Measurements from ENCODE around the gene PTPRM.

PTPRM gene

GRCh38 chr18:7626922-7627440, 59.9 kb downstream of the PTPRM start:
- Histone ChIP-seq H3K36me3 (ENCODE audit: control insufficient read depth, insufficient read depth, low read length) (no peaks in the 10 kb centered on the region), H3K4me3 (ENCODE audit: extremely low read depth, insufficient read depth, low read length, poor library complexity, severe bottlenecking) (no peak overlapping the region), H3K27ac (ENCODE audit: low read depth, low read length, severe bottlenecking) (no peak overlapping the region), H3K9me3 (ENCODE audit: control insufficient read depth, low read length) (no peaks in the 10 kb centered on the region), H3K4me1 (ENCODE audit: control insufficient read depth, insufficient read depth, low read length, poor library complexity, severe bottlenecking) (peaks cover 24% of the 10 kb centered on the region)
- WGBS, 2 experiments (ENCODE audit: insufficient coverage in 2 of 2) = 77 to 83% methylated on average over 3 to 4 of the region's 5 CpGs

DNA sequence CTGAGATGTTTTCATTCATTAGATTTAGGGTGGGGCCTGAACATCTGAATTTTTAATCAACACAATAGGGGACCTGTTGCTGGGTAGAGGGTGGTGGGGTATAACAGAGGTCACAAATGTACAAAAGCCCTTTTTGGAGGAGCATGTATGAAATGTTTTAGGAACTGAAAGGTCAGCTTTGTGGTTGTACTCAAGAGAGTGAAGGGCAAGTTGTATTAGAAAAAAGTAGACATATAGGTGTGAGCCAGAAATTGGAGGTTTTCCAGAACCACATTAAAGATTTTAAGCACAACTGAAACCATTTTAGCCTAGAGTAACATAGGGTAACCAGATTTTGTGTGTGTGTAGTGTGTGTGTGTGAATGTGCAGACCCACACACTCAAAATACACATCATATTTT, 62.3 kb downstream of the PTPRM start:
- H3K4me3 ChIP-seq (ENCODE audit: extremely low read depth, insufficient read depth, low read length, poor library complexity, severe bottlenecking) = no peak overlapping the region
- H3K27ac ChIP-seq (ENCODE audit: low read depth, low read length, severe bottlenecking) = no peak overlapping the region
- H3K9me3 ChIP-seq (ENCODE audit: control insufficient read depth, low read length) = no peaks in the 10 kb centered on the region
- H3K4me1 ChIP-seq (ENCODE audit: control insufficient read depth, insufficient read depth, low read length, poor library complexity, severe bottlenecking) = peaks cover 24% of the 10 kb centered on the region
- H3K36me3 ChIP-seq (ENCODE audit: control insufficient read depth, insufficient read depth, low read length) = no peaks in the 10 kb centered on the region

DNA sequence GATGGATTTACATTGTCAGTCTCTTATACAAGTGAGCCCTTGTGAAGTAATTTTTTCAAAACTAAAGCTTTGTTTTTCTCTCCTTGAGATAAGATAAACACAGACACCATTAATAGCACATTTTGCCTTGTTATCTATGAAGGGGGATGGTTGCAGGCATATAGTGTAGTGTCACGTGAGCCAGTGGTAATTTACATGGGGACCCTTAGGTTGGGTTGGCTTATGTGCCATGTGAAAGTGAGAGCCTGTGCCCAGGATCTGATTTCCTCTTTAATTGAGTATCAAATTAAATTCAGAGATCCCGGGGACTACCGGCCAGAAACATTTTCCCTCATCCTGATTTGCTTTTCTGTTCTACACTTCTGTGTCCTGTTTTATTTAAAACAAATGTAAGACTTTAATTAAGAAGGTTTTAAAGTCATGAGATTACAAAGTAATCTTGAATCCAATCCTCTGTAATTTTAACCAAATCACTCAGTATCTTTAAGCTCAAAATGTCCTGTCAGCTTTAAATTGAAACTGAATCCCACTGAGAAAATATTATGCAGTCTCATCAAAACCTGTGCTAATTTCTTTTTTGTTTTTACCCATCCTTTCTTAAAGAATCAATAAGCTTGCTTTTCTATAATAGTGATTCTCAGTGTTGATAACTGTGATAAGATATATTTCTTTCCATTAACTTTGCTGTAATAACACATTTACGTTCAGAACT, 63.8 kb downstream of the PTPRM start:
- Histone ChIP-seq H3K36me3 (ENCODE audit: control insufficient read depth, insufficient read depth, low read length) (no peaks in the 10 kb centered on the region), H3K4me1 (ENCODE audit: control insufficient read depth, insufficient read depth, low read length, poor library complexity, severe bottlenecking) (peaks cover 24% of the 10 kb centered on the region), H3K4me3 (ENCODE audit: extremely low read depth, insufficient read depth, low read length, poor library complexity, severe bottlenecking) (no peak overlapping the region), H3K9me3 (ENCODE audit: control insufficient read depth, low read length) (no peaks in the 10 kb centered on the region), H3K27ac (ENCODE audit: low read depth, low read length, severe bottlenecking) (no peak overlapping the region)
- no CpG with 5 or more reads among the region's 4 CpGs for WGBS, 2 experiments (ENCODE audit: insufficient coverage in 2 of 2)

- H3K4me1 ChIP-seq (ENCODE audit: control insufficient read depth, insufficient read depth, low read length, poor library complexity, severe bottlenecking) = peaks cover 14% of the 10 kb centered on the region
- H3K36me3 ChIP-seq (ENCODE audit: control insufficient read depth, insufficient read depth, low read length) = no peaks in the 10 kb centered on the region
These were observed 65.3 kb downstream of the PTPRM start for GRCh38 chr18:7632152-7633098.

DNA sequence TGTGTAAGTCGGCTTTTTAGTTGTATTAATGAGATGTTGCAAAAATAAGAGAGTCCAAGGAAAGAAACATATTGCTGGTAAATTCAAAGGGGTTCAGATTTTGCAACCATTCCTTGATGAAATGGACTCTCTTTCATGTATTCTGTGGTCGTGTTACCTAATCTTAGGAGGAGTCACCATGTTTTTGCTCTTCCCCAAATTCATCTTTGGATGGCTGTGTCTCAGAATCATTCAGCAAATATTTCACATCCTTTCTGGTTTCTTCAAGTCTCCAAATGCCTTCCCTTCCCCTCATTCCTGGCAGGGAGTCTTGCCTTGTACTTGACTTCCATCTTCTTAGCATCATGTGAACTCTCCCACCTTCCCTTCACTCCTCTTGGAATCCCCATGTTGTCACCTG, 66.1 kb downstream of the PTPRM start:
- H3K9me3 ChIP-seq (ENCODE audit: control insufficient read depth, low read length) = no peaks in the 10 kb centered on the region
- no peak overlapping the region for H3K27ac ChIP-seq (ENCODE audit: low read depth, low read length, severe bottlenecking)
- no peaks in the 10 kb centered on the region for H3K36me3 ChIP-seq (ENCODE audit: control insufficient read depth, insufficient read depth, low read length)
- peaks cover 8% of the 10 kb centered on the region for H3K4me1 ChIP-seq (ENCODE audit: control insufficient read depth, insufficient read depth, low read length, poor library complexity, severe bottlenecking)
- no peak overlapping the region for H3K4me3 ChIP-seq (ENCODE audit: extremely low read depth, insufficient read depth, low read length, poor library complexity, severe bottlenecking)
- WGBS, 2 experiments (ENCODE audit: insufficient coverage in 2 of 2) = 85 to 93% methylated on average over 2 of the region's 2 CpGs

More at GRCh38 chr18:7632152-7633098, 65.3 kb downstream of the PTPRM start:
- WGBS, 2 experiments (ENCODE audit: insufficient coverage in 2 of 2) = 95 to 100% methylated on average over 5 to 6 of the region's 6 CpGs
- Histone ChIP-seq H3K27ac (ENCODE audit: low read depth, low read length, severe bottlenecking) (no peak overlapping the region), H3K9me3 (ENCODE audit: control insufficient read depth, low read length) (no peaks in the 10 kb centered on the region), H3K4me3 (ENCODE audit: extremely low read depth, insufficient read depth, low read length, poor library complexity, severe bottlenecking) (no peak overlapping the region)

GRCh38 chr18:7635948-7636347, 68.8 kb downstream of the PTPRM start:
- H3K9me3 ChIP-seq (ENCODE audit: control insufficient read depth, low read length) = no peaks in the 10 kb centered on the region
- no peaks in the 10 kb centered on the region for H3K36me3 ChIP-seq (ENCODE audit: control insufficient read depth, insufficient read depth, low read length)
- peaks cover under 1% of the 10 kb centered on the region for H3K4me1 ChIP-seq (ENCODE audit: control insufficient read depth, insufficient read depth, low read length, poor library complexity, severe bottlenecking)
- H3K27ac ChIP-seq (ENCODE audit: low read depth, low read length, severe bottlenecking) = no peak overlapping the region
- no peak overlapping the region for H3K4me3 ChIP-seq (ENCODE audit: extremely low read depth, insufficient read depth, low read length, poor library complexity, severe bottlenecking)
- WGBS, 2 experiments (ENCODE audit: insufficient coverage in 2 of 2) = 91 to 92% methylated on average over 1 of the region's 1 CpG

DNA sequence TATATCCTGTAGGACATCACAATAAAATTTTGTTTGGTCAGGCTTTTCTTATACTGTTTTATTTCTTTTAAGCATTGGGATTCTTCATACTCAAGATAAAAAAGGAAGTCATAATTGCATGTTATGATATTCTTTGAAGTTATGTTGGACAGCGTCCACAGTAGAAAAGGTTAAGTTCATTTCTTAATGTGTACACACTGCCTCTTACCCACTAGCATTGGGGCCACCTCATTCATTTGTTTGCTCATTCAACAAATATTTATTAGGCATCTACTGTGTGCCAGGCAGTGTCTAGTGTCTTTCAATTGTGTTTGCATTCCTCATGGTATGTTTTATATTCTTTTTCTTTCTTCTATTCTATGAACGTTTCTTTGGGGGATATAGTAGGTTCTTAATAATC, 70.2 kb downstream of the PTPRM start:
- no peaks in the 10 kb centered on the region for H3K36me3 ChIP-seq (ENCODE audit: control insufficient read depth, insufficient read depth, low read length)
- no peak overlapping the region for H3K27ac ChIP-seq (ENCODE audit: low read depth, low read length, severe bottlenecking)
- WGBS, 2 experiments (ENCODE audit: insufficient coverage in 2 of 2) = no CpG with 5 or more reads among the region's 2 CpGs
- H3K4me3 ChIP-seq (ENCODE audit: extremely low read depth, insufficient read depth, low read length, poor library complexity, severe bottlenecking) = no peak overlapping the region
- H3K4me1 ChIP-seq (ENCODE audit: control insufficient read depth, insufficient read depth, low read length, poor library complexity, severe bottlenecking) = no peaks in the 10 kb centered on the region
- H3K9me3 ChIP-seq (ENCODE audit: control insufficient read depth, low read length) = no peaks in the 10 kb centered on the region

DNA sequence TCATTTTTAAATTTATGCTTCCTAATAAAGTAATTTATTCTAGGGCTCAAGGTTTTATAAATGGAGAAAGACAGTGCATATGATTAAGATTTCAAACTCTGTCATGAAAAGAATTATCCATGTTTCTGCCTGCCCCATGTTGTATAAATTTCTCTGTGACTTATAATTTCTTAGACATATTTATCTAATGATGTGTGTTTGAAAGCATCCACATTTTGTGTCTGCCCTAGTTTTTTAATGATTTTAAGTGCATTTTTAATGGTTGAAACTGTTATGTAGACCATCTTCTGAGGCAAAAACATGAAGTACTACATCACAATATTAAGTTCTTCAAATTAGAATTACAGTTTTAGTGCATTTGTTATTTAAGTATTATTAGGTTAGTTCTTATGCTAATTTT, 71.2 kb downstream of the PTPRM start:
- Histone ChIP-seq H3K9me3 (ENCODE audit: control insufficient read depth, low read length) (no peaks in the 10 kb centered on the region), H3K27ac (ENCODE audit: low read depth, low read length, severe bottlenecking) (no peak overlapping the region), H3K36me3 (ENCODE audit: control insufficient read depth, insufficient read depth, low read length) (no peaks in the 10 kb centered on the region), H3K4me3 (ENCODE audit: extremely low read depth, insufficient read depth, low read length, poor library complexity, severe bottlenecking) (no peak overlapping the region), H3K4me1 (ENCODE audit: control insufficient read depth, insufficient read depth, low read length, poor library complexity, severe bottlenecking) (no peaks in the 10 kb centered on the region)

GRCh38 chr18:7641813-7642212, 74.7 kb downstream of the PTPRM start:
- Histone ChIP-seq H3K4me1 (ENCODE audit: control insufficient read depth, insufficient read depth, low read length, poor library complexity, severe bottlenecking) (no peaks in the 10 kb centered on the region), H3K27ac (ENCODE audit: low read depth, low read length, severe bottlenecking) (no peak overlapping the region), H3K9me3 (ENCODE audit: control insufficient read depth, low read length) (no peaks in the 10 kb centered on the region), H3K36me3 (ENCODE audit: control insufficient read depth, insufficient read depth, low read length) (no peaks in the 10 kb centered on the region), H3K4me3 (ENCODE audit: extremely low read depth, insufficient read depth, low read length, poor library complexity, severe bottlenecking) (no peak overlapping the region)
- 86 to 92% methylated on average over 3 to 4 of the region's 4 CpGs for WGBS, 2 experiments (ENCODE audit: insufficient coverage in 2 of 2)

DNA sequence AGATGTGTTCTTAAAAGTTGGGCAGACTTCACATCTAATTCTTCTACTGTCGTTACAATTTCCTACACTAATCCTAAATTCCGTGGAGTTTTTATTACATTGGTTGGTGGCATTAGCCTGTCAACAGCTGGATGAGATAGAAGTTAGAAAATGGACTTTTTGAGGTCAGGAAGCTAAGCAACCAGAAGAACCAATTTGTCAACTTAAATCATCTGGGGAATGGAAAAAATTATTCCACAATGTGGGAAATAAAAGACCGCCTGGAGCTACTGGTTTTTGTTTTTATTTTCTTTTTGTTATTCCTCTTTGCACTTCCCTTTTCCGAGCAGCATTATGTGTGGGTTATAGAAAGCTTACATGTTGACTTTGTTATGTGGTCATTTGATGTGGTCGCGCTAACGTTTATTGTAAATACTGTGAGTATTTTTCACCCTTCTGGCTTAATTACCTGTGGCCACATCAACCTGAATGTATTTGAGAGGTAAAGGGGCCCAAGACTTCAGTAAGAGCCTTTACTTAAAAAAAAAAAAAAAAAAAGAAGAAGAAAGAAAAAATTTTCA, 75.3 kb downstream of the PTPRM start:
- H3K27ac ChIP-seq (ENCODE audit: low read depth, low read length, severe bottlenecking) = no peak overlapping the region
- 98% methylated on average over 4 of the region's 7 CpGs; no CpG with 5 or more reads in 1 of the 2 experiments for WGBS, 2 experiments (ENCODE audit: insufficient coverage in 2 of 2)
- H3K9me3 ChIP-seq (ENCODE audit: control insufficient read depth, low read length) = no peaks in the 10 kb centered on the region
- H3K4me1 ChIP-seq (ENCODE audit: control insufficient read depth, insufficient read depth, low read length, poor library complexity, severe bottlenecking) = no peaks in the 10 kb centered on the region
- H3K4me3 ChIP-seq (ENCODE audit: extremely low read depth, insufficient read depth, low read length, poor library complexity, severe bottlenecking) = no peak overlapping the region
- no peaks in the 10 kb centered on the region for H3K36me3 ChIP-seq (ENCODE audit: control insufficient read depth, insufficient read depth, low read length)

Measured in mesodermal cell (in vitro differentiated cells).